Endothelial cell of umbilical vein (primary cell): ENCODE measurements around the gene RNU2-63P. TPM values are rescaled to one million over a fixed set of nuclear protein-coding genes. Genes with fewer than 3 reads are reported as not detected.
"Not testable (repeated sequence)": the region's sequence is repeated elsewhere in the genome, so short reads cannot be mapped to it uniquely, and the experiment has no call there.

ENCODE experiments used
- BruUV-seq: library from RNA; stranded (reverse); fragments of 400-500 nt; replicated peaks from 2 replicates; lab custom pipeline; 2021; lab: Mats Ljungman, UMichigan
- CTCF ChIA-PET: fragments of 300-600, 350-600 bp; sonication (Branson Sonifier 250); formaldehyde crosslinking; loops from one replicate; lab custom pipeline; 2021; ENCODE audit warnings: antibody characterized with exemption, inconsistent platforms; lab: Charles Lee
- POLR2A ChIA-PET: fragments of 300-600, 350-600 bp; sonication (Branson Sonifier 250); formaldehyde crosslinking; loops from one replicate; lab custom pipeline; 2021; ENCODE audit warnings: antibody characterized with exemption, inconsistent platforms; lab: Charles Lee
- DNase-seq: peaks from one replicate; pipeline ENCODE4 v3.0.0-alpha.2; 2011; ENCODE audit warnings: low read depth, low spot score
- FAIRE-seq: peaks from 2 replicates; lab custom pipeline; 2011; peaks lifted over from hg19 to GRCh38; lab: Jason Lieb, UNC
- H2AFZ ChIP-seq: 2 replicates; pipeline ENCODE4 v1.6.0; 2012; ENCODE audit warnings: low read depth, low read length, control low read depth, inconsistent platforms
- H3K27ac ChIP-seq: 2 replicates; pipeline ENCODE4 v1.5.1; 2011; ENCODE audit warnings: low read depth, mild to moderate bottlenecking, control low read depth, low read length, moderate library complexity; ENCODE audit not compliant: insufficient read depth
- H3K27me3 ChIP-seq, 2 experiments: 2 replicates each; pipeline versions ENCODE4 v1.6.0 to v1.6.1; 2011; ENCODE audit warnings: low read length in 2 of 2, mixed read lengths in 1 of 2; ENCODE audit not compliant: control insufficient read depth in 2 of 2, insufficient read depth in 2 of 2
- H3K36me3 ChIP-seq, 2 experiments: 2 replicates in 1 of 2; 3 replicates in 1 of 2; pipeline ENCODE4 v1.5.1; 2011; ENCODE audit warnings: low read length in 2 of 2, mild to moderate bottlenecking in 1 of 2, moderate library complexity in 1 of 2; ENCODE audit not compliant: control insufficient read depth in 2 of 2, insufficient read depth in 2 of 2; ENCODE audit errors: extremely low read depth in 1 of 2
- H3K4me1 ChIP-seq: 3 replicates; pipeline ENCODE4 v1.5.1; 2011; ENCODE audit warnings: mild to moderate bottlenecking, low read length; ENCODE audit not compliant: control insufficient read depth, insufficient read depth; ENCODE audit errors: extremely low read depth
- H3K4me2 ChIP-seq: 2 replicates; pipeline ENCODE4 v1.6.1; 2011; ENCODE audit warnings: low read length, control low read depth, mixed read lengths; ENCODE audit not compliant: insufficient read depth
- H3K4me3 ChIP-seq, 3 experiments: fragments of 200-600 bp in 1 of 3; sonication (generic), shearing (Covaris generic) in 1 of 3; replicated peaks in 1 of 3; 2 replicates each; pipeline ENCODE4 v1.5.1; 2011 to 2016; ENCODE audit warnings: control low read depth in 3 of 3, low read length in 3 of 3, mild to moderate bottlenecking in 2 of 3, inconsistent platforms in 1 of 3, low read depth in 1 of 3, moderate library complexity in 1 of 3; ENCODE audit not compliant: insufficient read depth in 1 of 3
- H3K79me2 ChIP-seq: 2 replicates; pipeline ENCODE4 v1.6.0; 2012; ENCODE audit warnings: low read length, inconsistent platforms; ENCODE audit not compliant: control insufficient read depth, insufficient read depth
- H3K9ac ChIP-seq: replicated peaks from 2 replicates; pipeline ENCODE3; 2011; ENCODE audit warnings: low read length, control low read depth; ENCODE audit not compliant: insufficient read depth; ENCODE audit errors: extremely low read depth
- H3K9me1 ChIP-seq: replicated peaks from 3 replicates; pipeline ENCODE4 v1.6.0; 2011; ENCODE audit warnings: mild to moderate bottlenecking, low read length; ENCODE audit not compliant: control insufficient read depth, insufficient read depth; ENCODE audit errors: extremely low read depth
- H3K9me3 ChIP-seq: replicated peaks from 2 replicates; pipeline ENCODE4 v1.5.1; 2012; ENCODE audit warnings: low read length, inconsistent platforms; ENCODE audit not compliant: control insufficient read depth, insufficient read depth
- H4K20me1 ChIP-seq: replicated peaks from 2 replicates; pipeline ENCODE3; 2011; ENCODE audit warnings: mild to moderate bottlenecking, low read length; ENCODE audit not compliant: control insufficient read depth, insufficient read depth; ENCODE audit errors: extremely low read depth
- CTCF ChIP-seq, 2 donors: IDR thresholded peaks; 1 replicate in 1 of 2; 2 replicates in 1 of 2; pipeline ENCODE4 v1.5.1; 2011; ENCODE audit warnings: low read length in 2 of 2, mild to moderate bottlenecking in 2 of 2, moderate library complexity in 2 of 2, control low read depth in 1 of 2, inconsistent platforms in 1 of 2, low read depth in 1 of 2; ENCODE audit not compliant: insufficient read depth in 1 of 2; ENCODE audit errors: extremely low read depth in 1 of 2
- EZH2 ChIP-seq: IDR thresholded peaks from 2 replicates; pipeline ENCODE4 v1.6.1; 2012; ENCODE audit warnings: borderline replicate concordance, low read depth, mild to moderate bottlenecking, moderate library complexity, low read length, inconsistent platforms; ENCODE audit not compliant: severe bottlenecking
- FOS ChIP-seq: IDR thresholded peaks from 2 replicates; pipeline ENCODE4 v1.6.1; 2011; ENCODE audit warnings: mild to moderate bottlenecking, low read length, moderate library complexity, borderline replicate concordance; ENCODE audit not compliant: insufficient read depth
- GATA2 ChIP-seq: IDR thresholded peaks from 2 replicates; pipeline ENCODE4 v1.7.0; 2011; ENCODE audit warnings: low read depth, mild to moderate bottlenecking, moderate library complexity, mixed read lengths, low read length; ENCODE audit not compliant: insufficient read length, insufficient read depth
- JUN ChIP-seq: IDR thresholded peaks from 2 replicates; pipeline ENCODE4 v1.6.1; 2011; ENCODE audit warnings: borderline replicate concordance, low read depth; ENCODE audit not compliant: insufficient read length, insufficient read depth
- MYC ChIP-seq: IDR thresholded peaks from one replicate; pipeline ENCODE4 v1.6.1; 2011; ENCODE audit warnings: mild to moderate bottlenecking, low read depth, low read length
- POLR2A ChIP-seq: IDR thresholded peaks from 2 replicates; pipeline ENCODE4 v1.6.1; 2012; ENCODE audit warnings: low read depth, mild to moderate bottlenecking, control low read depth, low read length
- POLR2AphosphoS5 ChIP-seq: IDR thresholded peaks from 2 replicates; pipeline ENCODE4 v1.6.1; 2012; ENCODE audit warnings: low read depth, mild to moderate bottlenecking, control low read depth, low read length, moderate library complexity; ENCODE audit not compliant: insufficient read depth
- dilution Hi-C: fragments of 300-500 bp; cut with MboI; formaldehyde crosslinking; loops from one replicate; pipeline ENCODE4 v1.15.0; 2019; ENCODE audit warnings: low sequenced_read_pairs; ENCODE audit not compliant: extremely low pct_ligation_motif_present
- intact Hi-C: fragments of 100-400 bp; cut with micrococcal nuclease; formaldehyde crosslinking; loops from one replicate; pipeline ENCODE4 v1.10.0; 2022
- polyA plus RNA-seq, 4 experiments: library from polyadenylated mRNA; depleted of rRNA in 3 of 4; stranded (reverse) in 3 of 4; unstranded in 1 of 4; fragments of >200 nt; gene quantifications; 2 replicates each; pipeline versions ENCODE4 v1.2.1 to v1.2.3, GENCODE V29; 2011 to 2012; ENCODE audit warnings: missing spikeins in 1 of 4
- total RNA-seq: library from RNA; stranded (reverse); gene quantifications from 2 replicates; pipeline ENCODE4 v1.2.3, GENCODE V29; 2021
- TF ChIP-seq, protein P1 (sequence below): IDR thresholded peaks from 2 replicates; pipeline ENCODE4 v1.6.1; 2011; ENCODE audit not compliant: insufficient read depth, insufficient read length

The RNU2-63P gene
- total and polyA plus RNA-seq, 2 donors (not counting 3 experiments of a cell fraction or from before 2014, with no cell fraction given), result not detected

- TF ChIP-seq JUN (no peak), GATA2 (no peak), MYC (no peak)
- no peak overlapping the region for H3K9ac ChIP-seq
- H2AFZ ChIP-seq, result no peak overlapping the region
- no peak overlapping the region for H3K4me2 ChIP-seq
- intact Hi-C loops (no loop called here), dilution Hi-C loops (no loop called here)
- H3K27me3 ChIP-seq, result no peaks in the 10 kb centered on the region
- no peaks in the 10 kb centered on the region for H3K79me2 ChIP-seq
- no peaks in the 10 kb centered on the region for H3K9me1 ChIP-seq
- ChIA-PET CTCF (no interaction called here), POLR2A (no interaction called here)
- BruUV-seq, result no TSS peak
- no peaks in the 10 kb centered on the region for H3K9me3 ChIP-seq
- H3K4me3 ChIP-seq, result no peak overlapping the region
- no peaks in the 10 kb centered on the region for H3K4me1 ChIP-seq
- H4K20me1 ChIP-seq, result no peaks in the 10 kb centered on the region
- DNase-seq, result no peak
- H3K27ac ChIP-seq, result no peak overlapping the region
- no peak for FAIRE-seq
- H3K36me3 ChIP-seq, result no peaks in the 10 kb centered on the region
Measured at GRCh38 chr2:87996570-87996969, 19.8 kb downstream of the RNU2-63P start.

GRCh38 chr2:87995756-87996155 is 20.6 kb downstream of the RNU2-63P start:
- no peak overlapping the region for H2AFZ ChIP-seq
- H3K9me3 ChIP-seq, result no peaks in the 10 kb centered on the region
- TF ChIP-seq POLR2A (no peak), EZH2 (no peak), FOS (no peak), POLR2AphosphoS5 (no peak), CTCF (IDR thresholded peaks at IDR 0.05; ENCODE audit: extremely low read depth in 1 of 2, insufficient read depth in 1 of 2, low read depth in 1 of 2, low read length in 2 of 2) (no peak), JUN (no peak), GATA2 (no peak), MYC (no peak)
- TF ChIP-seq, protein P1, sequence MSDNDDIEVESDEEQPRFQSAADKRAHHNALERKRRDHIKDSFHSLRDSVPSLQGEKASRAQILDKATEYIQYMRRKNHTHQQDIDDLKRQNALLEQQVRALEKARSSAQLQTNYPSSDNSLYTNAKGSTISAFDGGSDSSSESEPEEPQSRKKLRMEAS, result no peak
- no peak overlapping the region for H3K9ac ChIP-seq
- H3K4me2 ChIP-seq, result no peak overlapping the region
- no peak overlapping the region for H3K4me3 ChIP-seq
- DNase-seq, result no peak
- dilution Hi-C loops (no loop called here), intact Hi-C loops (no loop called here)
- no peaks in the 10 kb centered on the region for H4K20me1 ChIP-seq
- H3K27ac ChIP-seq, result no peak overlapping the region
- H3K27me3 ChIP-seq, result no peaks in the 10 kb centered on the region
- no peaks in the 10 kb centered on the region for H3K9me1 ChIP-seq
- H3K79me2 ChIP-seq, result no peaks in the 10 kb centered on the region
- BruUV-seq, result no TSS peak
- no peaks in the 10 kb centered on the region for H3K4me1 ChIP-seq
- ChIA-PET POLR2A (no interaction called here), CTCF (no interaction called here)
- no peaks in the 10 kb centered on the region for H3K36me3 ChIP-seq
- FAIRE-seq, result no peak

- H3K27ac ChIP-seq, H2AFZ ChIP-seq, H4K20me1 ChIP-seq, dilution Hi-C loops, DNase-seq, FAIRE-seq, H3K27me3 ChIP-seq, POLR2A ChIA-PET, H3K9me3 ChIP-seq, H3K9me1 ChIP-seq, intact Hi-C loops, H3K79me2 ChIP-seq, H3K9ac ChIP-seq, BruUV-seq, CTCF ChIA-PET, H3K4me1 ChIP-seq, H3K36me3 ChIP-seq, H3K4me3 ChIP-seq, H3K4me2 ChIP-seq: not testable (repeated sequence)
Measured at GRCh38 chr2:87994304-87994850, 22.0 kb downstream of the RNU2-63P start.
